Stimulated activated CD8-positive, alpha-beta memory T cell treated with anti-CD3 and anti-CD28 coated beads, Interleukin-4, amount 100 ng/mL, for 4 hours (primary cell): Measurements from ENCODE around the gene NDUFB10.
"Not testable (repeated sequence)": the region's sequence is repeated elsewhere in the genome, so short reads cannot be mapped to it uniquely, and the experiment has no call there.

Experiments
- DNase-seq, 2 donors: peaks; one replicate each; pipeline ENCODE4 v3.0.0-alpha.2; 2020; ENCODE audit warnings: low read depth in 2 of 2, low spot score in 1 of 2

The NDUFB10 gene

GRCh38 chr16:1959269-1960039 lies at the start of gene NDUFB10:
Gene NDUFB10 (plus strand): TSS chr16:1959538. CDS start chr16:1959625, 87 bp downstream.
- DNase-seq = peak; percentile 71 to 78

GRCh38 chr16:1909561-1910231 lies 49.6 kb upstream of the NDUFB10 start:
- DNase-seq = no peak

DNA sequence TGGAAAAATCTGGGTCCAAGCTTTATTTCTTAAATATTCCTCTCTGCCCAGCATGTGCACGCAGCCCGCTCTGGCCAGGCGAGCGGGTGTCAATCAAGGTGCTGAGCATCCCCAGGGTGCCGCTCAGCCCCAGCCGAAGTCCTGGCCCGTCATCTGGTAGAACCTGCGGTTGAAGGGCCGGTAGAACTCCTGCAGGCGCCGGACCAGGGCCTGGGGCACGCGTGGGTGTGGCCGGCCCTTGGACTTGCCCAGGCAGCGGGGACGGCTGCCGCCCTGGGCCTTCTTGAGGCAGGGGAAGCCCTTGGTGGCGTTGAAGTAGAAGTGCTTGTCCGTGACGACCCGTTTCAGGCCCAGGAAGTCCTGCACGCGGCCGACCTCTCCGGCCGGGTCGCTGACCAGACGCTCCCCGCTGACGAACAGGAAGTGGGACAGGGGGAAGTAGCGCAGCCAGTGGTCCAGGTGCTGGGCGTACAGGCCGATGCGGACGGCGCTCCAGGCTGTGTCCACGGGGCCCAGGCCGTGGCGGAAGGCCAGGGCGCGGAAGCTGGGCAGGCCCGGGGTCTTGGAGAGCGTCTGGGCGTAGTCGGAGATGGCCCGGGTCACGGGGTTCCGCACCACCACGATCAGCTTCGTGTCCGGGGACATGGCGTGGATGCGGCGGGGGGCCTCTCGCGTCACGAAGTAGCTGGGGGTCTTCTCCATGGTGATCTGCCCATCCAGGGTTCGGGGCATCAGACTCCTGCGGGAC lies 47.7 kb upstream of the NDUFB10 start:
- DNase-seq = no peak

- no peak for DNase-seq
These were observed 47.2 kb upstream of the NDUFB10 start for GRCh38 chr16:1912215-1912543.

DNA sequence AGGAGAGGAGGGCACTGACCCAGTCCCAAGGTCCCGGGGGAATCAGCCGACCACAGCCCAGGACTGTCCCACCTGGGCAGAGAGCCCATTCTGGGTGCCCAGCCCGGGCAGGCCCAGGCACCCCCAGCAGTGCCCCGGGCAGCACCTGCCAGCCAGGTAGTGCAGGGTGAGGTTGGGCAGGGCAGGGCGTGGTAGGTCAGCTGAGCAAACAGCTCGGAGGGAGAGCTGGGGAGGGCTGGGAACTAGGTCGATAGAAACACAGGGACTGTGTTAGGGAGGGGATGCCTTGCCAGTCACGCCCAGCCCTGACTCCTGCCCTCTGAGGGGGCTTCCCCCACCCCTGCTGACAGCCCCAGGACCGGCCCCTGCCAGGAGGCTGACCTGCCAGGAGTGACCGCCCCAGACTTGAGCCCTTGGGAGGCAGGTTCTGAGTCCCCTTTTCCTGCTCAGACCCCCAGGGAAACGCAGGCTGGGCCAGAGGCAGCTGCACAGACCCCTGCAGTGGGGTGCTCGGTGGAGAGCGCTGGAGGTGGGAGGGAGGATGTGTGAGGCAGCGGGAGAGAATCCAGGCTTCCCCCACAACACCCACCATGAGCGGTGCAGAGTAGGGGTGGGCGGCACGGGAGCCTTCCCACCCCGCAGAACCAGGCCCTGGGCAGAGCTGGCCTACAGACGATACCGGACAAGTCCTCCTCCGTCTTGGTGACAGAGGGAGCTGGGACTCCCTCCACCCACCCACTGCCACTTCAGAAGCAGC lies 45.8 kb upstream of the NDUFB10 start:
- no peak for DNase-seq

- DNase-seq = no peak
These were observed 45.2 kb upstream of the NDUFB10 start for GRCh38 chr16:1914084-1914608.

DNA sequence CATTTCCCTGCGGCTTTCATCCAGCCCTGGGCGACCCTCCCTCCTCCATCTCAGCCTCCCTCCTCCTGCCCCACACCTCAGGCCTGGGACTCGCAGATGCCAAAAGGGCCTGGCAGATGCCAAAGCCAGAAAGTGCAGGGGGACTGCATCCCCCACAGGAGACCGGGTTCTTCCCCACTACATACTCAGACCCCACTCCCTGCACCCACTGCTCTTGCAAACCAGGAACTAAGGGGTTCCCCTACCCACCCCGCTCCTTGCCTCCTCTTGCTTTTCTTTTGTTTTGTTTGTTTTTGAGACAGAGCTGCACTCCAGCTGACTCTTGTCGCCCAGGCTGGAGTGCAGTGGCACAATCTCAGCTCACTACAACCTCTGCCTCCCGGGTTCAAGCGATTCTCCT lies 44.4 kb upstream of the NDUFB10 start:
- no peak for DNase-seq

- DNase-seq = no peak
These were observed 43.4 kb upstream of the NDUFB10 start for GRCh38 chr16:1915732-1916639.

GRCh38 chr16:1916640-1916990 lies 42.7 kb upstream of the NDUFB10 start:
- DNase-seq = no peak

DNA sequence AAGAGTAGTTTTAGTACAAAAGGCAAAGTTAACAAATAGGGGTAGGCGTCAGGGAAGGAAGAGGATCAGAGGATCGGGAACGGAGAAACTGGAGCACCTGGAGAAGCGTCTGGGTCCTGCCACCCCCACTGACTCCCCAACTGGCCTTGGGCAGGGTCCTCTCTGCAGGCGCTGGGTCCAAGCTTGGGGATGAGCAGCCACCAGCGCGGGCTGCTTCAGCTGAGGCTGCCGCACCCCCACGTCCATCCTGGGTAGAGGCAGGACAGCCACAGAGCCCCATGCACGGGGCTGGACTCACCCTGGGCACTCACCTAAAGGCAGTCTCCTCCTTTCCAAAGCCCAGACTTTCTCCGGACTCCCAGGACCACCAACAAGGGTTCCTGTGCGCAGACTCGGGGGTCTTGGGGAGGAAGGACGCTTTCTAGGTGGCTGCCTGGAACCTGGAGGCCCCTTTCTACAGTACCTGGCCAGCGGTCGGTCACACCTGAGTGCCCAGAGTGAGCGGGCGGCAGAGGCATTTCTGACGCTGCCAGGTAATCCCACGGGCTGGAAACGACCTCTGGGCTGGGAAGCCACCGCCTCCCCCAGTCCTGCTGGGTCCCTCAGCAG lies 42.2 kb upstream of the NDUFB10 start:
- no peak for DNase-seq

DNA sequence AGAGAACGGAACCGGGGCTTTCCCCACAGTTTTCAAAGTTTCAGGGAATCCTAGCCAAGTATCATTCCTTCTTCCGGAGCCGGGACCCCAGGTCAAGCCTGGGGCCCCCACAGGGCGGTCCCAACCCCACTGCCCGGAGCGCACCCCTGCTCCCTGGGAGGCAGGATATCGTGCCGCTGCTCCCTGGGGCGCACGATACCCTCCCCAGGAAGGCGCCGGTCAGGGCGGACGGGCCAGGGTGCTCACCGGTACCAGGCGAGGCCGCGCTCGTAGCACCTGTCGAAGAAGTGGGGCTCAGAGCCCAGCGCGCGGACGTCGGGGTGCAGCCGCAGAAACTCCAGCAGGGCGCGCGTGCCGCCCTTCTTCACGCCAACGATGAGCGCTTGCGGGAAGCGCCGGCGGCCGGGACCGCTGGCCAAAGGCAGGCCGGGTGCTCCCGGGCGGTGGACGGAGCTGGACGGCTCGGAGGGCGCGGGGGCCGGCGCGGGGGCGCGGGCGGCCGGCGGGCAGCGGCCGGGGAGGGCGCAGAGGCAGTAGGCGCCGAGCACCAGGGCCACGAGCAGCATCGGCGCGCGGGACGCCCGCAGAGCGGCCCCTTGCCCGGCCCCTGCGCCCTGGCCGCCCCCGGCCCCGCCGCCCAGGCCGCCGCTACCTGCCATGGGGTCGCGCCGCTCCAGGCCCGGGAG lies 41.5 kb upstream of the NDUFB10 start:
- DNase-seq = no peak

DNA sequence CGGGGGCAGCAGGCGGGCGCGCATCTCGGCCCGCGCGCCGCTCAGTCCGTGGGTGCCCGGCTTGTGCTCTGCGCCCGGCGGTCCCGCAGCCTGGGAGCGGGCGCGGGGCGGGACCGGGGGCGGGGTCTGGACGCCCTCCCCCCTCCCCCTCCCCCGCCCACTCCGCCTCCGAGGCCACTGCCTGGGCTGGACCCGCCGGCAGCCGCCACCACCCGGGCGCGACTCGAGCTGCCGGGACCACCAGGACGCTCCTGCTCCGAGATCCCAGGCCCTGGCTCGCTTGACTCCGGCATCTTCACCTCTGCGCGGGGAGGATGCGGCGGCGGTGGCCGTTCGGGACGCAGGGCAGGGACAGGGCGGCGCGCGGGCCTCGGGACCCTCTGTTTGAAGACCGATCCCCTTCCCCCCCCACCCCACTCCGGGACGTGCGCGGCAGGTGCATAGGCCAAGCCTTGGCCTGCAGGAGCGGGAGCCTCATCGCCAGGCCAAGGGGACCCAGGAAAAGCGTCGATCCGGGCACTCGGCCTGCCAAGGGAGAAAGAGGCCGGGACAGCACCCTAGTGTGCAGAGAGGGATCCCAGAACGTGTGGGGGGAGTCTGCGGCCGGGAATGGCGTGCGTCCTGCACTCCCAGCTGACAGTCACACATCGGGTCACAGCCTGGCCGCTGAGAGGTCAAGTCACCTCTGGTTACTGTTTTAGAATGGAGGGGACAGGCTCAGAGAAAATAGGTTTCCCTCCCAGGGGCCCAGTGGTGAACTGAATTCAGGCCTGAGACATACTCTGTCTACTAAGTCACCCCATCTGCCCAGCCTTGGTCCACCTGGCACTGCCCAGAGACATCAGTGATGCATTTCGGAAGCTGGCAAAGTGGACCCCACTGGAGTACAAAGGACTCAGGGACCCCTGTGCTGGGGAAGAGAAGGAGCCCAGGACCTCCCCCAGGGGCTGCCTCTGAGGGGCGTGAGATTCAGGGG lies 40.7 kb upstream of the NDUFB10 start, which contains the start of gene HS3ST6:
Gene HS3ST6, minus strand, starts transcription at position 65 of the 976 bp plus-strand sequence. CDS start 92 bp downstream, outside the sequence.
- no peak for DNase-seq

- no peak for DNase-seq
These were observed 39.9 kb upstream of the NDUFB10 start for GRCh38 chr16:1919327-1919998.

DNA sequence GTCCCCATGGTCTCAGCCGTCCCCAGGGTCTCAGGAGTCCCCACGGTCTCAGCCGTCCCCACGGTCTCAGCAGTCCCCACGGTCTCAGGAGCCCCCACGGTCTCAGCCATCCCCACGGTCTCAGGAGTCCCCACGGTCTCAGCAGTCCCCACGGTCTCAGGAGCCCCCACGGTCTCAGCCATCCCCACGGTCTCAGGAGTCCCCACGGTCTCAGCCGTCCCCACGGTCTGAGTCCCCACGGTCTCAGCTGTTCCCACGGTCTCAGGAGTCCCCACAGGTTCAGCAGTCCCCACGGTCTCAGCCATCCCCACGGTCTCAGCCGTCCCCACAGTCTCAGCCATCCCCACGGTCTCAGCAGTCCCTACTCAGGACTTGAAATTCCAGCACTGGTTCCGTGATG lies 39.2 kb upstream of the NDUFB10 start:
- not testable (repeated sequence) for DNase-seq

GRCh38 chr16:1920727-1921171 lies 38.6 kb upstream of the NDUFB10 start:
- DNase-seq = no peak

GRCh38 chr16:1922357-1922756 lies 37.0 kb upstream of the NDUFB10 start:
- no peak for DNase-seq
